ENCODE data around the gene NPAS3. TPM values are rescaled to one million over a fixed set of nuclear protein-coding genes. Genes with fewer than 3 reads are reported as not detected.

Gene NPAS3
- total and polyA plus RNA-seq, 2 donors (not counting 1 experiment from before 2014, with no cell fraction given): 0.10 to 0.50 TPM

- no peaks in the 10 kb centered on the region for H3K79me2 ChIP-seq (ENCODE audit: control insufficient read depth, insufficient read depth, low read length)
- H3K9me3 ChIP-seq (ENCODE audit: control insufficient read depth, insufficient read depth, low read depth, low read length): no peaks in the 10 kb centered on the region
- no peak overlapping the region for H3K4me2 ChIP-seq (ENCODE audit: extremely low read depth, insufficient read depth, low read length)
- TF ChIP-seq, protein P1, sequence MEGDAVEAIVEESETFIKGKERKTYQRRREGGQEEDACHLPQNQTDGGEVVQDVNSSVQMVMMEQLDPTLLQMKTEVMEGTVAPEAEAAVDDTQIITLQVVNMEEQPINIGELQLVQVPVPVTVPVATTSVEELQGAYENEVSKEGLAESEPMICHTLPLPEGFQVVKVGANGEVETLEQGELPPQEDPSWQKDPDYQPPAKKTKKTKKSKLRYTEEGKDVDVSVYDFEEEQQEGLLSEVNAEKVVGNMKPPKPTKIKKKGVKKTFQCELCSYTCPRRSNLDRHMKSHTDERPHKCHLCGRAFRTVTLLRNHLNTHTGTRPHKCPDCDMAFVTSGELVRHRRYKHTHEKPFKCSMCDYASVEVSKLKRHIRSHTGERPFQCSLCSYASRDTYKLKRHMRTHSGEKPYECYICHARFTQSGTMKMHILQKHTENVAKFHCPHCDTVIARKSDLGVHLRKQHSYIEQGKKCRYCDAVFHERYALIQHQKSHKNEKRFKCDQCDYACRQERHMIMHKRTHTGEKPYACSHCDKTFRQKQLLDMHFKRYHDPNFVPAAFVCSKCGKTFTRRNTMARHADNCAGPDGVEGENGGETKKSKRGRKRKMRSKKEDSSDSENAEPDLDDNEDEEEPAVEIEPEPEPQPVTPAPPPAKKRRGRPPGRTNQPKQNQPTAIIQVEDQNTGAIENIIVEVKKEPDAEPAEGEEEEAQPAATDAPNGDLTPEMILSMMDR (conservative IDR thresholded peaks at IDR 0.05 in 1 of 2, IDR thresholded peaks at IDR 0.05 in 1 of 2; ENCODE audit: low read depth in 1 of 2, low read length in 2 of 2): no peak
- TF ChIP-seq EZH2 (IDR thresholded peaks at IDR 0.05; ENCODE audit: low read length, missing control alignments): no peak
- no peak overlapping the region for H2AFZ ChIP-seq (ENCODE audit: low read length)
- no peak overlapping the region for H3K4me3 ChIP-seq (replicated peaks in 1 of 4; ENCODE audit: control extremely low read depth in 1 of 4, insufficient read depth in 1 of 4, low read depth in 3 of 4, low read length in 4 of 4)
- no peaks in the 10 kb centered on the region for H3K27me3 ChIP-seq (ENCODE audit: control insufficient read depth, insufficient read depth, low read length)
- H3K4me1 ChIP-seq (ENCODE audit: control insufficient read depth, extremely low read depth, insufficient read depth, low read length): no peaks in the 10 kb centered on the region
- H3K9ac ChIP-seq (ENCODE audit: insufficient read depth, low read length): no peak overlapping the region
- H3K27ac ChIP-seq (ENCODE audit: insufficient read depth, low read length): no peak overlapping the region
- H3K36me3 ChIP-seq (ENCODE audit: control insufficient read depth, insufficient read depth, low read length): no peaks in the 10 kb centered on the region
- peak in 1 of 2 donors; percentile 25 for DNase-seq (ENCODE audit: low read depth in 2 of 2)
- no peaks in the 10 kb centered on the region for H4K20me1 ChIP-seq (ENCODE audit: control insufficient read depth, extremely low read depth, insufficient read depth, low read length)
These were observed 801.9 kb downstream of the NPAS3 start for GRCh38 chr14:33740531-33740930.

DNA sequence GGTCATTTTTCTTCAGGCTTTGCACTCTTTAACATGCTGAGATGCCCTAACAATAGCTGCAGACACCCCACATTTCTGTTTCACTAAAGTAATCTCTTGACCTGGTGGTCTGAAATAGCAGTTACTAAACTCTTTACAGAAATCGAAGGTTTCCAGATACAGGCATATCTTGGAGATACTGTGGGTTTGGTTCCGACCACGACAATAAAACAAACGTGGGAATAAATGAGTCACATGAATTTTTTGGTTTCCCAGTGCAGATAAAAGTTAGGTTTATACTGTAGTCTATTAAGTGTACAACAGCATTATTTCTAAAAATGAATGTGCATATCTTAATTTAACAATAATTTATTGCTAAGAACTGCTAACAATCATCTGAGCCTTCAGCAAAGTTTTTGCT lies 803.5 kb downstream of the NPAS3 start:
- H3K36me3 ChIP-seq (ENCODE audit: control insufficient read depth, insufficient read depth, low read length): no peaks in the 10 kb centered on the region
- H3K79me2 ChIP-seq (ENCODE audit: control insufficient read depth, insufficient read depth, low read length): no peaks in the 10 kb centered on the region
- H3K27ac ChIP-seq (ENCODE audit: insufficient read depth, low read length): no peak overlapping the region
- no peak overlapping the region for H2AFZ ChIP-seq (ENCODE audit: low read length)
- DNase-seq (ENCODE audit: low read depth in 2 of 2): peak in 1 of 2 donors; percentile 76
- H3K4me1 ChIP-seq (ENCODE audit: control insufficient read depth, extremely low read depth, insufficient read depth, low read length): no peaks in the 10 kb centered on the region
- no peak overlapping the region for H3K4me3 ChIP-seq (replicated peaks in 1 of 4; ENCODE audit: control extremely low read depth in 1 of 4, insufficient read depth in 1 of 4, low read depth in 3 of 4, low read length in 4 of 4)
- H3K4me2 ChIP-seq (ENCODE audit: extremely low read depth, insufficient read depth, low read length): no peak overlapping the region
- H3K9ac ChIP-seq (ENCODE audit: insufficient read depth, low read length): no peak overlapping the region
- no peak for TF ChIP-seq EZH2 (IDR thresholded peaks at IDR 0.05; ENCODE audit: low read length, missing control alignments)
- TF ChIP-seq, protein P1 (conservative IDR thresholded peaks at IDR 0.05 in 1 of 2, IDR thresholded peaks at IDR 0.05 in 1 of 2; ENCODE audit: low read depth in 1 of 2, low read length in 2 of 2): no peak
- no peaks in the 10 kb centered on the region for H3K9me3 ChIP-seq (ENCODE audit: control insufficient read depth, insufficient read depth, low read depth, low read length)
- H4K20me1 ChIP-seq (ENCODE audit: control insufficient read depth, extremely low read depth, insufficient read depth, low read length): no peaks in the 10 kb centered on the region
- no peaks in the 10 kb centered on the region for H3K27me3 ChIP-seq (ENCODE audit: control insufficient read depth, insufficient read depth, low read length)

GRCh38 chr14:33745163-33745562 lies 806.5 kb downstream of the NPAS3 start:
- Histone ChIP-seq H3K9me3 (ENCODE audit: control insufficient read depth, insufficient read depth, low read depth, low read length) (no peaks in the 10 kb centered on the region), H3K79me2 (ENCODE audit: control insufficient read depth, insufficient read depth, low read length) (no peaks in the 10 kb centered on the region), H3K27ac (ENCODE audit: insufficient read depth, low read length) (no peak overlapping the region), H3K9ac (ENCODE audit: insufficient read depth, low read length) (no peak overlapping the region), H2AFZ (ENCODE audit: low read length) (no peak overlapping the region), H3K4me1 (ENCODE audit: control insufficient read depth, extremely low read depth, insufficient read depth, low read length) (no peaks in the 10 kb centered on the region), H3K36me3 (ENCODE audit: control insufficient read depth, insufficient read depth, low read length) (no peaks in the 10 kb centered on the region), H3K27me3 (ENCODE audit: control insufficient read depth, insufficient read depth, low read length) (no peaks in the 10 kb centered on the region), H3K4me2 (ENCODE audit: extremely low read depth, insufficient read depth, low read length) (no peak overlapping the region), H4K20me1 (ENCODE audit: control insufficient read depth, extremely low read depth, insufficient read depth, low read length) (no peaks in the 10 kb centered on the region), H3K4me3 (replicated peaks in 1 of 4; ENCODE audit: control extremely low read depth in 1 of 4, insufficient read depth in 1 of 4, low read depth in 3 of 4, low read length in 4 of 4) (no peak overlapping the region)
- peak in 1 of 2 donors; percentile 29 for DNase-seq (ENCODE audit: low read depth in 2 of 2)
- TF ChIP-seq EZH2 (IDR thresholded peaks at IDR 0.05; ENCODE audit: low read length, missing control alignments): no peak
- TF ChIP-seq, protein P1 (conservative IDR thresholded peaks at IDR 0.05 in 1 of 2, IDR thresholded peaks at IDR 0.05 in 1 of 2; ENCODE audit: low read depth in 1 of 2, low read length in 2 of 2): no peak
